Astrocyte (in vitro differentiated cells and primary cell): ENCODE data around the gene MTUS2. TPM values are rescaled to one million over a fixed set of nuclear protein-coding genes. Genes with fewer than 3 reads are reported as not detected.

Experiments used
- DNase-seq: peaks from one replicate; pipeline ENCODE4 v3.0.0-alpha.2; 2010; ENCODE audit warnings: low read depth
- FAIRE-seq: peaks from 2 replicates; lab custom pipeline; 2011; peaks lifted over from hg19 to GRCh38; lab: Jason Lieb, UNC
- H2AFZ ChIP-seq: 2 replicates; pipeline ENCODE4 v1.6.0; 2012; ENCODE audit warnings: low read depth, low read length, inconsistent platforms
- H3K27ac ChIP-seq: 2 replicates; pipeline ENCODE4 v1.5.1; 2011; ENCODE audit warnings: low read depth, low read length, inconsistent platforms
- H3K27me3 ChIP-seq: 2 replicates; pipeline ENCODE4 v1.6.0; 2011; ENCODE audit warnings: low read length, inconsistent platforms; ENCODE audit not compliant: insufficient read depth
- H3K36me3 ChIP-seq: 2 replicates; pipeline ENCODE4 v1.5.1; 2011; ENCODE audit warnings: low read length, inconsistent platforms; ENCODE audit not compliant: insufficient read depth
- H3K4me1 ChIP-seq: 2 replicates; pipeline ENCODE4 v1.5.1; 2011; ENCODE audit warnings: low read length, inconsistent platforms; ENCODE audit not compliant: insufficient read depth
- H3K4me2 ChIP-seq: 2 replicates; pipeline ENCODE4 v1.6.0; 2012; ENCODE audit warnings: low read length, inconsistent platforms
- H3K4me3 ChIP-seq: 2 replicates; pipeline ENCODE4 v1.5.1; 2011; ENCODE audit warnings: low read depth, mild to moderate bottlenecking, low read length, inconsistent platforms; ENCODE audit not compliant: insufficient read depth
- H3K79me2 ChIP-seq: 2 replicates; pipeline ENCODE4 v1.6.0; 2012; ENCODE audit warnings: mild to moderate bottlenecking, low read length, inconsistent platforms; ENCODE audit not compliant: insufficient read depth
- H3K9ac ChIP-seq: 2 replicates; pipeline ENCODE4 v1.6.0; 2012; ENCODE audit warnings: mild to moderate bottlenecking, low read length, inconsistent platforms
- H3K9me3 ChIP-seq: 2 replicates; pipeline ENCODE4 v1.5.1; 2012; ENCODE audit warnings: low read depth, mild to moderate bottlenecking, low read length, inconsistent platforms; ENCODE audit not compliant: insufficient read depth
- H4K20me1 ChIP-seq: 2 replicates; pipeline ENCODE4 v1.6.0; 2012; ENCODE audit warnings: low read length, inconsistent platforms; ENCODE audit not compliant: insufficient read depth
- H3K27ac Mint-ChIP-seq: one replicate; pipeline ENCODE4 v1.8.0; 2021; ENCODE audit warnings: mild to moderate bottlenecking, mixed read lengths; ENCODE audit not compliant: unreplicated experiment
- H3K27me3 Mint-ChIP-seq: one replicate; pipeline ENCODE4 v1.8.0; 2021; ENCODE audit warnings: low read depth, mixed read lengths; ENCODE audit not compliant: unreplicated experiment
- H3K36me3 Mint-ChIP-seq: one replicate; pipeline ENCODE4 v1.8.0; 2021; ENCODE audit warnings: low read depth, mixed read lengths; ENCODE audit not compliant: unreplicated experiment
- H3K4me1 Mint-ChIP-seq: one replicate; pipeline ENCODE4 v1.8.0; 2021; ENCODE audit warnings: low read depth, mixed read lengths; ENCODE audit not compliant: unreplicated experiment
- H3K4me3 Mint-ChIP-seq: one replicate; pipeline ENCODE4 v1.8.0; 2021; ENCODE audit warnings: mild to moderate bottlenecking, moderate library complexity, mixed read lengths; ENCODE audit not compliant: unreplicated experiment
- H3K9me3 Mint-ChIP-seq: one replicate; pipeline ENCODE4 v1.8.0; 2021; ENCODE audit warnings: mild to moderate bottlenecking, mixed read lengths; ENCODE audit not compliant: unreplicated experiment
- EZH2 ChIP-seq: IDR thresholded peaks from 2 replicates; pipeline ENCODE4 v1.6.1; 2012; ENCODE audit warnings: mild to moderate bottlenecking, low read length, inconsistent platforms; ENCODE audit not compliant: insufficient read depth
- total RNA-seq: library from RNA; stranded (reverse); gene quantifications from 2 replicates; pipeline ENCODE4 v1.2.1, GENCODE V29; 2021
- TF ChIP-seq, protein P1 (sequence below): IDR thresholded peaks from 2 replicates; pipeline ENCODE4 v1.5.1; 2011; ENCODE audit warnings: low read depth, mild to moderate bottlenecking, inconsistent platforms, low read length, moderate library complexity; ENCODE audit not compliant: insufficient read depth

Gene MTUS2
- total RNA-seq, 1 donor from 2014 or later, result 0.50 TPM

DNA sequence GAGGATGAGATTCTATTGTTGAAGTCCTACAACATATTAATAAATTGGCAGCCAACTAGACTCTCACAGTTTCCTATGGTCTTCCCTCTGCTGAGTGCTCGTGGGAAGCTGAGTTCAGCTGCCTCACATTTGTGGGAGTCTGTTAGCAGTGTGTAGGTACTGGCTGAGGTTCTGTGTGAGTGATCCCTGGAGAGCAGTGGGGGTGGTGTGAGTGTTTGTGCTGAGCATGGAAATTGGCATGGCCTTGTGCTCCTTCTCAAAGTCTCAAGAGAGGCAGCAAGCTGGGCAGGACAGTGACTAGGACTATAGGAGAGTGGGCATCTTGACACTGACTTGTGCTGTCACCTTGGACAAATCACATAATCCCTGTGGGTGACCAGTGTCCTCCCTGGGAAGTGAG is 298.3 kb downstream of the MTUS2 start:
- Histone ChIP-seq H3K79me2 (no peaks in the 10 kb centered on the region), H3K9ac (no peak overlapping the region), H3K36me3 (no peaks in the 10 kb centered on the region), H3K4me1 (no peaks in the 10 kb centered on the region), H3K27me3 (no peaks in the 10 kb centered on the region), H3K27ac (no peak overlapping the region), H3K4me2 (no peak overlapping the region), H2AFZ (no peak overlapping the region), H3K4me3 (no peak overlapping the region), H3K9me3 (no peaks in the 10 kb centered on the region), H4K20me1 (no peaks in the 10 kb centered on the region)
- TF ChIP-seq EZH2, result no peak
- TF ChIP-seq, protein P1, sequence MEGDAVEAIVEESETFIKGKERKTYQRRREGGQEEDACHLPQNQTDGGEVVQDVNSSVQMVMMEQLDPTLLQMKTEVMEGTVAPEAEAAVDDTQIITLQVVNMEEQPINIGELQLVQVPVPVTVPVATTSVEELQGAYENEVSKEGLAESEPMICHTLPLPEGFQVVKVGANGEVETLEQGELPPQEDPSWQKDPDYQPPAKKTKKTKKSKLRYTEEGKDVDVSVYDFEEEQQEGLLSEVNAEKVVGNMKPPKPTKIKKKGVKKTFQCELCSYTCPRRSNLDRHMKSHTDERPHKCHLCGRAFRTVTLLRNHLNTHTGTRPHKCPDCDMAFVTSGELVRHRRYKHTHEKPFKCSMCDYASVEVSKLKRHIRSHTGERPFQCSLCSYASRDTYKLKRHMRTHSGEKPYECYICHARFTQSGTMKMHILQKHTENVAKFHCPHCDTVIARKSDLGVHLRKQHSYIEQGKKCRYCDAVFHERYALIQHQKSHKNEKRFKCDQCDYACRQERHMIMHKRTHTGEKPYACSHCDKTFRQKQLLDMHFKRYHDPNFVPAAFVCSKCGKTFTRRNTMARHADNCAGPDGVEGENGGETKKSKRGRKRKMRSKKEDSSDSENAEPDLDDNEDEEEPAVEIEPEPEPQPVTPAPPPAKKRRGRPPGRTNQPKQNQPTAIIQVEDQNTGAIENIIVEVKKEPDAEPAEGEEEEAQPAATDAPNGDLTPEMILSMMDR, result no peak
- no peak overlapping the region for H3K27ac Mint-ChIP-seq
- no peaks in the 10 kb centered on the region for H3K27me3 Mint-ChIP-seq
- H3K36me3 Mint-ChIP-seq, result no peaks in the 10 kb centered on the region
- peaks cover 3% of the 10 kb centered on the region for H3K4me1 Mint-ChIP-seq
- no peak overlapping the region for H3K4me3 Mint-ChIP-seq
- H3K9me3 Mint-ChIP-seq, result no peaks in the 10 kb centered on the region
- DNase-seq, result no peak
- FAIRE-seq, result no peak

DNA sequence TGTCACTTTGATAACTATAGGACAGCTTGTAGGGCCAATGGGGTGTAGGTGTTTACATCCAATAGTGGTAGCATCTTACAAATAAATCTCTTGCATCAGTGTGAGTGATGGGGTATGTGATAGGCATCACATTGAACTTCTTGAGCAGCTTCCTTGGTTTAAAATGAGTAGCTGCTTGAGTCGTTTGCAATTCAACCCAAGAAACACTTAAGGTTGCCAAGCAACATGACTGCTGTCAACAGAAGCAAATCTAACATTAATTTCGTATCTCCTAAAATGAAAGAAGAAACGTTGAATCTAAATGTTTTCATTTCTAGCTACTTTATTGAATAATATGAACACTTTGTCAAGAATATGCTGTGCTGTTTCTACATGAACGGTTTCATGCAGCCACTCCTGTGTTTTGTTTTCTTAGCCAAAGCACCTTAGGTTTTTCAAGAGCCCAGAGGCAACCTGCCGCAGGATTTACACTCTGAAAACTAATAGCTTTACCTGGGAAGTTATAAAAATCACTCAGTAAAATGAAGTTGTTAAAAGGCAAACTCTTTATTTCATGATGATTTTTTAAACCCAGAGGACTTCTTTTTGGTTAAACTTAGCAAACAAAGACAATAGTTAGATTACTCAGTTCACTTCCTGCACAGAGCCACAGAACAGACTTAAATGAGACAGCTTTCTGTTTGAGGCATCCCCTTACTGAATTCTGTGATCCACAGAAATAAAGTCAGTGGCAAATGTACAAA is 305.2 kb downstream of the MTUS2 start:
- Mint-ChIP-seq H3K9me3 (no peaks in the 10 kb centered on the region), H3K4me3 (no peak overlapping the region), H3K27me3 (peaks cover 1% of the 10 kb centered on the region), H3K4me1 (no peaks in the 10 kb centered on the region), H3K36me3 (no peaks in the 10 kb centered on the region), H3K27ac (no peak overlapping the region)
- Histone ChIP-seq H2AFZ (no peak overlapping the region), H4K20me1 (no peaks in the 10 kb centered on the region), H3K9ac (no peak overlapping the region), H3K4me3 (no peak overlapping the region), H3K27ac (no peak overlapping the region), H3K9me3 (no peaks in the 10 kb centered on the region), H3K4me2 (no peak overlapping the region), H3K36me3 (no peaks in the 10 kb centered on the region), H3K4me1 (no peaks in the 10 kb centered on the region), H3K79me2 (no peaks in the 10 kb centered on the region), H3K27me3 (no peaks in the 10 kb centered on the region)
- no peak for TF ChIP-seq EZH2
- TF ChIP-seq, protein P1, result no peak
- DNase-seq (no peak), FAIRE-seq (no peak)

DNA sequence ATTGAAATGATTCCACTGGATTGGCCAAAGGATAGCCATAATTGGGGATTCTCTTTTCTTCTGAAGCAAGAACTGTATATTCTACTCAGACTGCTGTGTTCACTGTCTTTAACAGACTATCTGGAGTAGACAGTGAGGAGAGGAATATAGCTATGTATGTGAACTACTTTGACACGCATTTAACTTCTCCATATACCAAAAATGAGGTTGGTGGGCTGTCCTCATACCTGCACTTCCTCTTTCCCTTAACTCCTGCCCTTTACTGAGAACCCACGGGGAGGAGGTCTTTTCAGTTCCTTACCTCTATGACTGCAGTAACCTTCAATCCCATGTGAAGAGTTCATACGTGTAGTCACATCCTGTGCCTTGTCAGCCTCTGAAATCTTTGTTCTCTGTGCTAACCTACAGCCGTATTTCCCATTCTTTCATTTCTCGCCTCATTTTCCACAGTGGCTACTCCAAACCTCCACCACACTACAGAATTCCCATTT is 305.8 kb downstream of the MTUS2 start:
- TF ChIP-seq EZH2, result no peak
- TF ChIP-seq, protein P1, result no peak
- H3K9me3 ChIP-seq, result no peaks in the 10 kb centered on the region
- peaks cover 1% of the 10 kb centered on the region for H3K27me3 Mint-ChIP-seq
- H3K4me1 Mint-ChIP-seq, result no peaks in the 10 kb centered on the region
- H3K4me3 ChIP-seq, result no peak overlapping the region
- H3K4me2 ChIP-seq, result no peak overlapping the region
- H3K36me3 ChIP-seq, result no peaks in the 10 kb centered on the region
- H4K20me1 ChIP-seq, result no peaks in the 10 kb centered on the region
- no peak overlapping the region for H3K27ac ChIP-seq
- H3K27ac Mint-ChIP-seq, result no peak overlapping the region
- no peak for DNase-seq
- H3K4me1 ChIP-seq, result no peaks in the 10 kb centered on the region
- no peaks in the 10 kb centered on the region for H3K36me3 Mint-ChIP-seq
- no peak overlapping the region for H3K4me3 Mint-ChIP-seq
- H2AFZ ChIP-seq, result no peak overlapping the region
- H3K9me3 Mint-ChIP-seq, result no peaks in the 10 kb centered on the region
- no peaks in the 10 kb centered on the region for H3K79me2 ChIP-seq
- H3K9ac ChIP-seq, result no peak overlapping the region
- H3K27me3 ChIP-seq, result no peaks in the 10 kb centered on the region
- no peak for FAIRE-seq
